ENCODE results near the gene SEMA5A.

The SEMA5A gene

DNA sequence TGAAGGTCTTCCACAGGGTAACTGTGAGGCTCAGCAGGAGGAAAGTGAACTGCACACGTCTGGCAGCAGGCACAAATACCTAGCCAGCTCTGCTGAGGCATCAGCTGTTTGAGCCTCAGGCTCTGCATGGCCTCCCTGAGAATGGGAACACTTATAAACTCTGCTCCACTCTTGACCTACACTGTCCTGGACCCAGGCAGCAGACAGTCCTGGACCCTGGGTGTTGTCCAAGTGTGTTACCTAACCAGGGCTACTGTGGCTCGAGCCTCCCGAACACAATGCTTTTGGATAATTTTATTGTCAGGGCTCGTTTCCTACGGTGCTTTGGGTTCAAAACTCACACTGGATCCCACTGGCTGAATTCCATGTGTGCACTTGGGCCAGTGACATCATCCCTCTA is 497.9 kb downstream of the SEMA5A start:
- Mint-ChIP-seq H3K4me1 (ENCODE audit: low read depth) (no peaks in the 10 kb centered on the region), H3K9me3 (no peaks in the 10 kb centered on the region), H3K4me3 (no peak overlapping the region), H3K27ac (no peak overlapping the region), H3K27me3 (no peaks in the 10 kb centered on the region), H3K36me3 (ENCODE audit: low read depth) (no peaks in the 10 kb centered on the region)
- intact Hi-C loops (cut with micrococcal nuclease), result no loop called here

DNA sequence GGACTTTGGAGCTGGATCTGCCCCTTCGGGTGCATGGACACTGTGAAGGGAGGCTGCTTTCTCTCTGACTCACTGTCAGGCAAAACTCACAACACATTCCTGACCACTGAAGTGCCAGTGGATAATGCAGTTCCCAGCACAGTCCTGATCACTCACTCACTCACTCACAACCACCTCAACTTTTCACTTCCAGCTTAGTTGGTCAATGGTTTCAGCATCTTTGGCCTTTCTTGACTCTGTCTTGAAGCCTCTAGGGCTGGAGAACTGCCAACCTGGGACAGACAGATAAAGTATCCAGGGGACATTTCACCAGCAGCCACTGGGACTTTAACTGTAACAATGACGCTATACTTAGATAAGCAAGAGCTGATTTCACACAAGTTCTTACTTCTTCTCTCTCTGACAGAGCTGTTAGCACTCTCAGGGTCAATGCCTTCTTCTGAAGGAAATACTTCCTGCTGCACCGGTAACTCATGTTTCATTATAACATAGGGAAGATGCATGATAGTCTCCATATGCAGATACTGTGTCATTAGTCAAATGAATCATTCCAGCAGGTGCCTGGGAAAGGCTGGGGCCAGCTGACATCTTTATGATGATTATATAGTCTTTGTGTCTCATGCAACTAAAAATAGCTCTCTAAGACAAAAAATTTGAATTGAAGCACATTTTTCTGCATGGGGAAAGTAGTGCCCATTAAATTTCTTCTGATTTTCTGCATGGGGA is 499.0 kb downstream of the SEMA5A start:
- no peaks in the 10 kb centered on the region for H3K9me3 Mint-ChIP-seq
- intact Hi-C loops (cut with micrococcal nuclease), result no loop called here
- no peaks in the 10 kb centered on the region for H3K36me3 Mint-ChIP-seq (ENCODE audit: low read depth)
- H3K27me3 Mint-ChIP-seq, result no peaks in the 10 kb centered on the region
- H3K4me3 Mint-ChIP-seq, result no peak overlapping the region
- no peaks in the 10 kb centered on the region for H3K4me1 Mint-ChIP-seq (ENCODE audit: low read depth)
- no peak overlapping the region for H3K27ac Mint-ChIP-seq

DNA sequence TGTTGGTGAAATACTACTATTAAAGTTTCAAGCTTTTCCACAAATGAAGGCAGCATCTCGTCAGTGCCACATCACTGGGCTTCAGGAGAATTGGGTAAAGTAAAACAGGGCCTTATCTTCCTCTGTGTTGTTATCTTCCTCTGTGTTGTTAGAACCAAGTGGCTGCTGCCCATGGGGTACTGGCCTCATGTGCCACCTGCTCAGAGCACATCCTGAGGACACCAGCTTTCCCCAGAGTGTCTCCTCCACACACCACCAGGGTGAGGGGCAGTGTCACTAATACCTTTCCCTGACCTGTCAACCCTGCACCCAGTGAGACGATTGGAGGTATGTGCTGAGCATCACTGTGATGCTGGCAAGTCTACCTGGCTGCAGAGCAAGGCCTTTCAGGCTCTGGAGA is 499.9 kb downstream of the SEMA5A start:
- H3K27me3 Mint-ChIP-seq, result no peaks in the 10 kb centered on the region

DNA sequence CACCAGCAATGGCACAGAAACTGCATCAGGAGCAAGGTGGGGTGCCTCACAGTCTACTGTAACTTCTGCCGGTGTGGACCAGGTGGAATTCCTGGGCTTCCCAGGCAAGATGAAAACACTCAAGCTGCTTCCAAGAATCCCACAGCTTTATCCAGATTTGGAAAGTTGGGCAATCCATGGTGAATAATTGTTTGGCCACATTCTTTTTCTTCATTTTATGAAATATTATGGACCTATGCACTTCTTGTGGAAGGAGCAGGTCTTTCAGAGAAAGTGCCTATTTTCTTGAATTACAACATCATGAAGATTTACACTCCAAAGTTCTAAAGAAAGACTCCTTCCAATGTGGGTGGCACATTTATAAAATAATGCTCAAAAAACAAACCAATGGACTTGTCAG is 503.6 kb downstream of the SEMA5A start:
- no peaks in the 10 kb centered on the region for H3K4me1 Mint-ChIP-seq (ENCODE audit: low read depth)
- no peaks in the 10 kb centered on the region for H3K27me3 Mint-ChIP-seq
- intact Hi-C loops (cut with micrococcal nuclease), result no loop called here
- H3K4me3 Mint-ChIP-seq, result no peak overlapping the region
- H3K9me3 Mint-ChIP-seq, result no peaks in the 10 kb centered on the region
- H3K36me3 Mint-ChIP-seq (ENCODE audit: low read depth), result no peaks in the 10 kb centered on the region
- H3K27ac Mint-ChIP-seq, result no peak overlapping the region

More for the DNA sequence above, 499.9 kb downstream of the SEMA5A start:
- Mint-ChIP-seq H3K9me3 (no peaks in the 10 kb centered on the region), H3K36me3 (ENCODE audit: low read depth) (no peaks in the 10 kb centered on the region), H3K4me3 (no peak overlapping the region), H3K4me1 (ENCODE audit: low read depth) (no peaks in the 10 kb centered on the region), H3K27ac (no peak overlapping the region)
- intact Hi-C loops (cut with micrococcal nuclease), result no loop called here

DNA sequence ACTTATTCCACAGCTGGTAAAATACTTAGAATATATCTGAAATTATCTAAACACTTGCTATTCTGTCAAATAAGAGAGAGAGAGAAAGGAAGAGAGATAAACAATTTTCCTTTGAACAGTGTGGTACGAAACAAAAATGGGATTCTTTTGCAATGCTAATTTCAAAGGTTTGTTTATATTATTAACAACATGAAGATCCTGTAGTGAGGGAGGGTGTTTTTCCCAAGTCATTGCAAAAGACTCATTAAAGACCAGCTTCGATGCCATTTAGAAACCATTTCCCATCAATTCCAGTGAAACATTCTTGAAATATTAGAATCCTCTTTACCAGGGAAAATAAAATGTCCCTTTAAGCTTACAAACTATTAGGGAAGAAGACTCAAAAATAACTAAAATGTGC is 505.4 kb downstream of the SEMA5A start:
- intact Hi-C loops (cut with micrococcal nuclease), result no loop called here
- H3K27me3 Mint-ChIP-seq, result no peaks in the 10 kb centered on the region
- H3K4me1 Mint-ChIP-seq (ENCODE audit: low read depth), result no peaks in the 10 kb centered on the region

DNA sequence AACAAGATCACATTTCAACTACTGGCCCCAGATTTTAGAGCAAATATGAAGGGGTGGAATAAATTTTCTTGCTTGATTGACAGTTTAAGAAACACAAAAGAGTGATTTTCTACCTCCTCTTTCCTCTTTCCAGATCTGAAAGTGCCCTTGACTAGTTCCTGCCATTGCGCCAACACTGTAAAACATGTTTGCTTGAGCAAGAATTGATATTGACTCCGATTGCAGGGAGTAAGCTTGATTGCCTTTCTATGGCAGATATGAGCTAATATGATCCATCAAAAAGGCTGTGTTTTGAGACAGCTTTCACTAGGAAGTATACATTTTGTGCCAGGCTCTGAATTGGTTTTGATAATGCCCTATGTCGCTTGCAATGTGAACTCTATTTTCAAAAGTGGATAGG is 508.8 kb downstream of the SEMA5A start:
- no peak overlapping the region for H3K4me3 Mint-ChIP-seq
- H3K4me1 Mint-ChIP-seq (ENCODE audit: low read depth), result no peaks in the 10 kb centered on the region
- intact Hi-C loops (cut with micrococcal nuclease), result no loop called here
- H3K36me3 Mint-ChIP-seq (ENCODE audit: low read depth), result no peaks in the 10 kb centered on the region
- no peak overlapping the region for H3K27ac Mint-ChIP-seq
- no peaks in the 10 kb centered on the region for H3K27me3 Mint-ChIP-seq
- peaks cover 5% of the 10 kb centered on the region for H3K9me3 Mint-ChIP-seq

More for the DNA sequence above, 505.4 kb downstream of the SEMA5A start:
- Mint-ChIP-seq H3K36me3 (ENCODE audit: low read depth) (no peaks in the 10 kb centered on the region), H3K9me3 (no peaks in the 10 kb centered on the region), H3K27ac (no peak overlapping the region), H3K4me3 (no peak overlapping the region)

DNA sequence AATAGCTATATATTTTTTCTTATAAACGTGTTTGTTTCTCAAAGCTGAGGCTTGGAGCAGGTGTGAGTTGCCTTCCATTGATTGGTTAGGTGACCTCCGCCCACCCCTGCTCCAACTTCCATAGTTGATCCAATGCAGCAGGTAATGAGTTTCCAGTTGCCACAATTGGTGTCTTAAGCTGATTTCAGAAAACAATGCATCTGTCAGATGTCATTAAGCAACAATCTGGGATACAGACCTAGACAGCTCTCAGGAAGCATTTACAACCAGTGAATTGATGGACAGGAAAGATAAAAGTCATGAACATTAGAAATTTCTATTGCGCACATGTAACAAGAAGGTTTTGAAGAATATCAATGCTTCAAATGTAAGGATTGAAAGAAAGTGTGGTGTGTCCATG is 510.5 kb downstream of the SEMA5A start:
- H3K4me1 Mint-ChIP-seq (ENCODE audit: low read depth), result no peaks in the 10 kb centered on the region
- no peaks in the 10 kb centered on the region for H3K36me3 Mint-ChIP-seq (ENCODE audit: low read depth)
- H3K27me3 Mint-ChIP-seq, result no peaks in the 10 kb centered on the region
- no peak overlapping the region for H3K27ac Mint-ChIP-seq
- H3K4me3 Mint-ChIP-seq, result no peak overlapping the region
- peaks cover 5% of the 10 kb centered on the region for H3K9me3 Mint-ChIP-seq
- intact Hi-C loops (cut with micrococcal nuclease), result no loop called here

DNA sequence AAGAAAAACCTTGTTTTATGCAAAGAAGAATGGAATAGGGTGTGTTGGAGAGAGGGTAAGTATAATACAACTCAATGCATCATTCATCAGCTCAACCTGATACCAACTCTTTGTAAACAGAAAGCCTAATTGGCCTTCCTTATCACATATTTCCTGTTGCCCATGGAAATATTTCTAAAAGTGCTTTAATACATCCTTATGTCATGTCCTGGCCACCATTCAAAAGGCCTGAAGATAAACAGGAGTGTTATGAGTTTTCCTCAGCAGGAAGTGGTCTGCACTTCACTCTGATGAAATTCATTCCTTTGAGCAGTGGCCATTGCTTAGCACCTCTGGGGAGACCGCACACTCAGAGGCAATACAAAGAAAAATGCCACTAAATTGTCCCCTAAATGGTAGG is 511.2 kb downstream of the SEMA5A start:
- Mint-ChIP-seq H3K9me3 (peaks cover 5% of the 10 kb centered on the region), H3K27ac (no peak overlapping the region), H3K4me1 (ENCODE audit: low read depth) (no peaks in the 10 kb centered on the region), H3K4me3 (no peak overlapping the region), H3K36me3 (ENCODE audit: low read depth) (no peaks in the 10 kb centered on the region), H3K27me3 (no peaks in the 10 kb centered on the region)
- intact Hi-C loops (cut with micrococcal nuclease), result no loop called here

DNA sequence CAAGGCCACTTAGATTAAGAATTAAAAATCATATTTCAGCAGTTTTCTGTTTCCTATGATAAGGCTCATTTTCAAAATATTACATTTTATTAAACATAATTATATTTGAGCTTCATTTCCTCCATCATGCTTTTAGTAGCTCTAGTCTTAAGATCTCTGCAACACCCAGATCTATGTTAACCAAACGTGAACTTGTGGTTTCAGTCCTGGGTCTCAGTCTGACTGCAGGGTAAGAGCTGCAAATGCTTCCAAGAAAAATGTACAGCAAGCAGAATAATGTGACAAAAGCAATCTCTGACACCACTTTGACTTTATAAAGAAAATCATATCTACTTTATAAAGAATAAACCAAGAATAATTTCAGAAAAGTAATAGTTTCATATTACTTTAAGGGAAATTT is 512.4 kb downstream of the SEMA5A start:
- intact Hi-C loops (cut with micrococcal nuclease), result no loop called here
- no peaks in the 10 kb centered on the region for H3K36me3 Mint-ChIP-seq (ENCODE audit: low read depth)
- H3K27me3 Mint-ChIP-seq, result no peaks in the 10 kb centered on the region
- H3K9me3 Mint-ChIP-seq, result peaks cover 8% of the 10 kb centered on the region
- H3K4me1 Mint-ChIP-seq (ENCODE audit: low read depth), result no peaks in the 10 kb centered on the region
- H3K27ac Mint-ChIP-seq, result no peak overlapping the region
- no peak overlapping the region for H3K4me3 Mint-ChIP-seq

DNA sequence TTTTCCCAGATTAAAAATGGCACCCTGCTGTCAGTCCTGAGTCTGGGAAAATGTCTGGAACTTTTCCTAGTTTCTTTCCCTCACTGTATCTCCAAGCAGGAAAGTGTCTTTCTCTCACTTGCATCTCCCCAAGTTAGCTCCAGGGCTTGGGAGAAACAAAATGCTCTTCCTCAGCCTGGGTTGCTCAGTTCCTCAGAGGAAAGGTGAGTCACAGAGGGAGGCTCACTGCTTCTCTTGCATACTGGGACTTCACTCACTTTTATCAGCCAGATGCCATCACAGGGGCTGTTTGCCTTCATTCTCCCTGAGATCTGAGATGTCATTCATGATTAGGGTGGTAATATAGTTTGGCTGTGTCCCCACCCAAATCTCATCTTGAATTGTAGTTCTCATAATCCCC is 519.9 kb downstream of the SEMA5A start:
- H3K27me3 Mint-ChIP-seq, result no peaks in the 10 kb centered on the region
- H3K4me1 Mint-ChIP-seq (ENCODE audit: low read depth), result no peaks in the 10 kb centered on the region
- H3K4me3 Mint-ChIP-seq, result no peak overlapping the region
- peaks cover 64% of the 10 kb centered on the region for H3K9me3 Mint-ChIP-seq
- H3K27ac Mint-ChIP-seq, result no peak overlapping the region
- intact Hi-C loops (cut with micrococcal nuclease), result no loop called here
- no peaks in the 10 kb centered on the region for H3K36me3 Mint-ChIP-seq (ENCODE audit: low read depth)

DNA sequence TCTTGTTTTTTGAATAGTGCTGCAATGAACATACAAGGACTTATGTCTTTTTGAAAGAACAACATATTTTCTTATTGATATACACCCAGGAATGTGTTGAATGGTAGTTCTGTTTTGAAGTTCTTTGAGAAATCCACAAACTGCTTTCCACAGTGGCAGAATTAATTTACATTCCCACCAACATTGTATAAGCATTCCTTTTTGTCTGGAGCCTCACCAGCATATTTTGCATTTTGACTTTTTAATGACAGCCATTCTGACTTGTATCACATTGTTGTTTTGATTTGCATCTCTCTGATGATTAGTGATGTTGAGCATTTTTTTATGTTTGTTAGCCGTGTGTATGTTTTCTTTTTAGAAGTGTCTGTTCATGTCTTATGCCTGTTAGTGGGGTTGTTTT is 524.9 kb downstream of the SEMA5A start:
- Mint-ChIP-seq H3K27ac (no peak overlapping the region), H3K4me1 (ENCODE audit: low read depth) (no peaks in the 10 kb centered on the region), H3K9me3 (peaks cover 52% of the 10 kb centered on the region), H3K27me3 (no peaks in the 10 kb centered on the region), H3K36me3 (ENCODE audit: low read depth) (no peaks in the 10 kb centered on the region), H3K4me3 (no peak overlapping the region)
- intact Hi-C loops (cut with micrococcal nuclease), result no loop called here

DNA sequence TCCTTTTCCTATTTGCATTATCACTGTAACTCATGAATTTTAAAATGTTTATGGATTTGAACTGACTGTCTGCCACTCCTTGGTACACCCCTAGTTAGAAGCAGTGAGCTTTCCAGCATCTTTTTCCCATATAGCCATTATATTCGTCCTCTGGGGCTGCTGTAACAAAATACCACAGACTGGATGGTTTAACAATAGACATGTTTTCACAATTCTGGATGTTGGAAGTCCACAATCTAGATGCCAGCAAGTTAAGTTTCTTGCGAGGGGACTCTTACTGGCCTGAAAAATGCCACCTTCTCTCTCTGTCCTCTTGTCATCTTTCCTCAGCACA is 530.0 kb downstream of the SEMA5A start:
- Mint-ChIP-seq H3K9me3 (peaks cover 7% of the 10 kb centered on the region), H3K36me3 (ENCODE audit: low read depth) (no peaks in the 10 kb centered on the region), H3K27ac (no peak overlapping the region), H3K27me3 (no peaks in the 10 kb centered on the region), H3K4me3 (no peak overlapping the region), H3K4me1 (ENCODE audit: low read depth) (peaks cover 5% of the 10 kb centered on the region)
- intact Hi-C loops (cut with micrococcal nuclease), result no loop called here

DNA sequence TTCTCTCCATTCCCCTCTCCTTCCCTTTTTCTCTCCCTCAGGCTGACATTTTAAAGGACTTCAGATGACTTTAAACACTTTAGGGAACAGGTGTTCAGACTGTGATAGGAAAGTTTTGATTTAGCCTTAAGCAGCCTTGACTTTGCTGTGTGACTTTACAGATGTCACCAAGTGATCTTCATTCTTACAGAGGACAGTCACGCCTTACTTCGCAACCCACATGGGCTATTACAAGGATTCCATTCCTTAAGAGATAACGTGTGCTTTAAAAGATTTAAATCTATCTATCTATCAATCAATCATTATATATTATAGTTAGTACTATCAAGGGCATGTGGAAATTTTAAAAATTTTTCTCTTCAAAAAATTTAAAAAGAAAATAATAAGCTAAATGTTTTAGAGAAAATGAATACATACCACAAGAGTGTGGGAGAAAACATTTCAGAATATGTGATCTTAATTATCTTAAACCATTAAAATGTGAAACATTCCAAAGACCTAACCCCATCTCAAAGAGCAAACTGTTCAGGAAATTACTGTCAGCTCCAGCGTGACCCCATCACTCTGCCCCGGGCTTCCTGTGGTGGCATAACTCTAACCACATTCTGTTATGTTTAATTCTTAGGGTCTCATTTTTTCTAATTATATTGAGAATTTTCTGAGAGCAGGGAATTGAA is 530.5 kb downstream of the SEMA5A start:
- no peak overlapping the region for H3K4me3 Mint-ChIP-seq
- H3K27me3 Mint-ChIP-seq, result no peaks in the 10 kb centered on the region
- intact Hi-C loops (cut with micrococcal nuclease), result no loop called here
- peaks cover 2% of the 10 kb centered on the region for H3K9me3 Mint-ChIP-seq
- no peak overlapping the region for H3K27ac Mint-ChIP-seq
- H3K4me1 Mint-ChIP-seq (ENCODE audit: low read depth), result peaks cover 5% of the 10 kb centered on the region
- H3K36me3 Mint-ChIP-seq (ENCODE audit: low read depth), result no peaks in the 10 kb centered on the region

DNA sequence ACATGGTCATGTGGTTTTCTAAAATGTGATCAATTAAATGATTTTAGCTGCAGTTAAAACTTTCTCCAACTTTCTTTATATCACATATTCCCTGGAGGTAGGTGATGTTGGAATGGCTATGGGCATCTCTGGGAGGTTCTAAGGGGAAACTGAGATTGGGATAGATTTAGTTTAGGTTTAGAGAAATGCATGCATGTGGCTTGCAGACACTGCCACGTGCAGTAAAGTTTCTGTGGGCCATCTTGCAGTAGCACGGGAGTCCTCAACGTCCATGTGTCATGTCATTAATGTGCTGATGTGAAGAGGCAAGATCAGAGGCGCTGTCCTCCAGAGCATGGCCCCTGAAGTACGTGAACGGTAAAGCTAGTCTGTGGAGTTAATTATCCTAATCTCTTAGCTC is 532.7 kb downstream of the SEMA5A start:
- no peaks in the 10 kb centered on the region for H3K27me3 Mint-ChIP-seq
- peaks cover 5% of the 10 kb centered on the region for H3K4me1 Mint-ChIP-seq (ENCODE audit: low read depth)
- no peaks in the 10 kb centered on the region for H3K36me3 Mint-ChIP-seq (ENCODE audit: low read depth)
- H3K4me3 Mint-ChIP-seq, result no peak overlapping the region
- H3K9me3 Mint-ChIP-seq, result peaks cover 15% of the 10 kb centered on the region
- no peak overlapping the region for H3K27ac Mint-ChIP-seq
- intact Hi-C loops (cut with micrococcal nuclease), result no loop called here

Data from dendritic cell treated with granulocyte-macrophage colony-stimulating factor and Interleukin-4, amounts not matched to agents 40 ng/mL and 50 ng/mL, for 4 days (primary cell).